VCaP (cell line): Measurements from ENCODE around the gene PRIM1.
A peak's percentile ranks its signal among the peaks of the same experiment; 100 is the strongest.

Experiments
- H3K27ac ChIP-seq: fragments of 450-650 bp; 2 replicates; pipeline ENCODE4 v1.5.1; 2017
- CTCF ChIP-seq: fragments of 450-650 bp; conservative IDR thresholded peaks from 2 replicates; pipeline ENCODE4 v1.5.1; 2017; ENCODE audit warnings: mild to moderate bottlenecking, moderate library complexity

The PRIM1 gene

GRCh38 chr12:56724972-56725722 lies 27.0 kb downstream of the PRIM1 start, which contains the start of gene NACA:
Gene NACA (minus strand): TSS chr12:56725299. CDS start chr12:56724521, 778 bp downstream.
- TF ChIP-seq CTCF = no peak
- peak within 1 kb of the TSS; percentile 99 for H3K27ac ChIP-seq

GRCh38 chr12:56724701-56724971 lies 27.5 kb downstream of the PRIM1 start:
- H3K27ac ChIP-seq = peak overlapping the region; percentile 99
- TF ChIP-seq CTCF = no peak

- no peak for TF ChIP-seq CTCF
- peak overlapping the region; percentile 99 for H3K27ac ChIP-seq
Measured at GRCh38 chr12:56723889-56724700, 28.0 kb downstream of the PRIM1 start.

- H3K27ac ChIP-seq = peak overlapping the region; percentile 99
- TF ChIP-seq CTCF = no peak
Measured at GRCh38 chr12:56723352-56723751, 28.8 kb downstream of the PRIM1 start.

GRCh38 chr12:56722832-56723231 lies 29.3 kb downstream of the PRIM1 start:
- H3K27ac ChIP-seq = peak overlapping the region; percentile 99
- TF ChIP-seq CTCF = no peak

GRCh38 chr12:56721721-56722120 lies 30.4 kb downstream of the PRIM1 start:
- no peak for TF ChIP-seq CTCF
- H3K27ac ChIP-seq = peak overlapping the region; percentile 99

- peak overlapping the region; percentile 99 for H3K27ac ChIP-seq
- TF ChIP-seq CTCF = no peak
Measured at GRCh38 chr12:56721216-56721615, 30.9 kb downstream of the PRIM1 start.
